ENCODE data around the gene SDCCAG8. TPM values are rescaled to one million over a fixed set of nuclear protein-coding genes. Genes with fewer than 3 reads are reported as not detected.

SDCCAG8 gene
- total and polyA plus RNA-seq, 2 of the 8 experiments (the other 6 are each of a cell fraction or from before 2014, with no cell fraction given): 15.6 to 21.0 TPM

DNA sequence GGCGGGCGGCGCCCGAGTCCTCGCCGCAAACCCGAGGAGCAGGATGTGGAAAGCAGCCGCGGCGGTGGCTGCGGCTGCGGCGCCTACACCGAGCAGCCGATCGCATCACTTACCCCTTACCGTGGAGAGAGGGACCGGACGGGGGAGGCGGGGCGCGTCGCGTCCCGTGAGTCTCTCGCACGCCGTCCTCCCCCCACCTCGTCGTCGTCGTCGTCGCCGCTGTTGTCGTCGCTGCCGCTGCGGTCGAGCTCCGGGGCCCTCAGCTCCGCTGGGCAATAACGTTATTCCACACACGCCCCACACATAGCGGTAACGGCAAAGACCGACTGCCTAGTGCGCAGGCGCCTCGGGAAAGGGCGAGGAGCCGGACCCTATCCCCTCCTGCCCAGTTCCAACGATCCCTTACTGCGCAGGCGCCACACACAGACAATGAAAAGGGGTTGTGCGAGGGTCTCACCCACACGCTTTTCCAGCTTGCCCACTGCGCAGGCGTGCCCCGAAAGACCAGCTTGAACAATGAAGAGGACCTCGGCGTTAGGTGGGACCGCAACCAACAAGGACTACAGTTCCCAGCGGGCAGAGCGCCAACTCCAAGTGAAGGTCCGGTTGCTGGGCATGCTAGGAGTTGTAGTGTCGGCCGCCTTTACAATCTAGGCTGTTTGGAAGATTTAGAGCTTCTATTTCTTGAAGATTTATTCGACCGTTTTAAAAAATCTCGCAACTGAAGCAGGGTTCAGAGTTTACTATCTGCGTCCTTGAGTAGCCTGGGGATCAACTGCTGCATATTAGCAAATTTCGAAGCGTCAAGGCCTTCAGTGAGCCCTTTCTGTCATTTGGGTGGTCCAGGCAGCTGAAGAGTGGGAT lies 682 bp upstream of the SDCCAG8 start, which contains the start of gene CEP170 (continued):
- TF ChIP-seq, protein P1, sequence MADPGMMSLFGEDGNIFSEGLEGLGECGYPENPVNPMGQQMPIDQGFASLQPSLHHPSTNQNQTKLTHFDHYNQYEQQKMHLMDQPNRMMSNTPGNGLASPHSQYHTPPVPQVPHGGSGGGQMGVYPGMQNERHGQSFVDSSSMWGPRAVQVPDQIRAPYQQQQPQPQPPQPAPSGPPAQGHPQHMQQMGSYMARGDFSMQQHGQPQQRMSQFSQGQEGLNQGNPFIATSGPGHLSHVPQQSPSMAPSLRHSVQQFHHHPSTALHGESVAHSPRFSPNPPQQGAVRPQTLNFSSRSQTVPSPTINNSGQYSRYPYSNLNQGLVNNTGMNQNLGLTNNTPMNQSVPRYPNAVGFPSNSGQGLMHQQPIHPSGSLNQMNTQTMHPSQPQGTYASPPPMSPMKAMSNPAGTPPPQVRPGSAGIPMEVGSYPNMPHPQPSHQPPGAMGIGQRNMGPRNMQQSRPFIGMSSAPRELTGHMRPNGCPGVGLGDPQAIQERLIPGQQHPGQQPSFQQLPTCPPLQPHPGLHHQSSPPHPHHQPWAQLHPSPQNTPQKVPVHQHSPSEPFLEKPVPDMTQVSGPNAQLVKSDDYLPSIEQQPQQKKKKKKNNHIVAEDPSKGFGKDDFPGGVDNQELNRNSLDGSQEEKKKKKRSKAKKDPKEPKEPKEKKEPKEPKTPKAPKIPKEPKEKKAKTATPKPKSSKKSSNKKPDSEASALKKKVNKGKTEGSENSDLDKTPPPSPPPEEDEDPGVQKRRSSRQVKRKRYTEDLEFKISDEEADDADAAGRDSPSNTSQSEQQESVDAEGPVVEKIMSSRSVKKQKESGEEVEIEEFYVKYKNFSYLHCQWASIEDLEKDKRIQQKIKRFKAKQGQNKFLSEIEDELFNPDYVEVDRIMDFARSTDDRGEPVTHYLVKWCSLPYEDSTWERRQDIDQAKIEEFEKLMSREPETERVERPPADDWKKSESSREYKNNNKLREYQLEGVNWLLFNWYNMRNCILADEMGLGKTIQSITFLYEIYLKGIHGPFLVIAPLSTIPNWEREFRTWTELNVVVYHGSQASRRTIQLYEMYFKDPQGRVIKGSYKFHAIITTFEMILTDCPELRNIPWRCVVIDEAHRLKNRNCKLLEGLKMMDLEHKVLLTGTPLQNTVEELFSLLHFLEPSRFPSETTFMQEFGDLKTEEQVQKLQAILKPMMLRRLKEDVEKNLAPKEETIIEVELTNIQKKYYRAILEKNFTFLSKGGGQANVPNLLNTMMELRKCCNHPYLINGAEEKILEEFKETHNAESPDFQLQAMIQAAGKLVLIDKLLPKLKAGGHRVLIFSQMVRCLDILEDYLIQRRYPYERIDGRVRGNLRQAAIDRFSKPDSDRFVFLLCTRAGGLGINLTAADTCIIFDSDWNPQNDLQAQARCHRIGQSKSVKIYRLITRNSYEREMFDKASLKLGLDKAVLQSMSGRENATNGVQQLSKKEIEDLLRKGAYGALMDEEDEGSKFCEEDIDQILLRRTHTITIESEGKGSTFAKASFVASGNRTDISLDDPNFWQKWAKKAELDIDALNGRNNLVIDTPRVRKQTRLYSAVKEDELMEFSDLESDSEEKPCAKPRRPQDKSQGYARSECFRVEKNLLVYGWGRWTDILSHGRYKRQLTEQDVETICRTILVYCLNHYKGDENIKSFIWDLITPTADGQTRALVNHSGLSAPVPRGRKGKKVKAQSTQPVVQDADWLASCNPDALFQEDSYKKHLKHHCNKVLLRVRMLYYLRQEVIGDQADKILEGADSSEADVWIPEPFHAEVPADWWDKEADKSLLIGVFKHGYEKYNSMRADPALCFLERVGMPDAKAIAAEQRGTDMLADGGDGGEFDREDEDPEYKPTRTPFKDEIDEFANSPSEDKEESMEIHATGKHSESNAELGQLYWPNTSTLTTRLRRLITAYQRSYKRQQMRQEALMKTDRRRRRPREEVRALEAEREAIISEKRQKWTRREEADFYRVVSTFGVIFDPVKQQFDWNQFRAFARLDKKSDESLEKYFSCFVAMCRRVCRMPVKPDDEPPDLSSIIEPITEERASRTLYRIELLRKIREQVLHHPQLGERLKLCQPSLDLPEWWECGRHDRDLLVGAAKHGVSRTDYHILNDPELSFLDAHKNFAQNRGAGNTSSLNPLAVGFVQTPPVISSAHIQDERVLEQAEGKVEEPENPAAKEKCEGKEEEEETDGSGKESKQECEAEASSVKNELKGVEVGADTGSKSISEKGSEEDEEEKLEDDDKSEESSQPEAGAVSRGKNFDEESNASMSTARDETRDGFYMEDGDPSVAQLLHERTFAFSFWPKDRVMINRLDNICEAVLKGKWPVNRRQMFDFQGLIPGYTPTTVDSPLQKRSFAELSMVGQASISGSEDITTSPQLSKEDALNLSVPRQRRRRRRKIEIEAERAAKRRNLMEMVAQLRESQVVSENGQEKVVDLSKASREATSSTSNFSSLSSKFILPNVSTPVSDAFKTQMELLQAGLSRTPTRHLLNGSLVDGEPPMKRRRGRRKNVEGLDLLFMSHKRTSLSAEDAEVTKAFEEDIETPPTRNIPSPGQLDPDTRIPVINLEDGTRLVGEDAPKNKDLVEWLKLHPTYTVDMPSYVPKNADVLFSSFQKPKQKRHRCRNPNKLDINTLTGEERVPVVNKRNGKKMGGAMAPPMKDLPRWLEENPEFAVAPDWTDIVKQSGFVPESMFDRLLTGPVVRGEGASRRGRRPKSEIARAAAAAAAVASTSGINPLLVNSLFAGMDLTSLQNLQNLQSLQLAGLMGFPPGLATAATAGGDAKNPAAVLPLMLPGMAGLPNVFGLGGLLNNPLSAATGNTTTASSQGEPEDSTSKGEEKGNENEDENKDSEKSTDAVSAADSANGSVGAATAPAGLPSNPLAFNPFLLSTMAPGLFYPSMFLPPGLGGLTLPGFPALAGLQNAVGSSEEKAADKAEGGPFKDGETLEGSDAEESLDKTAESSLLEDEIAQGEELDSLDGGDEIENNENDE (IDR thresholded peaks at IDR 0.05; ENCODE audit: insufficient replicate concordance, low read length): no peak
- TF ChIP-seq MAX (IDR thresholded peaks at IDR 0.05): peak; percentile 60; the same call in 1 of the 2 replicates
- TF ChIP-seq JUN (IDR thresholded peaks at IDR 0.05; ENCODE audit: low read depth, low read length): no peak
- no peak; the same call in 1 of the 2 replicates for TF ChIP-seq YY1 (IDR thresholded peaks at IDR 0.05; ENCODE audit: low read depth, low read length)
- TF ChIP-seq NRF1 (IDR thresholded peaks at IDR 0.05; ENCODE audit: low read depth, low read length): peak; percentile 93
- peak; percentile 54; the same call in 1 of the 2 replicates for TF ChIP-seq TCF12 (IDR thresholded peaks at IDR 0.05; ENCODE audit: low read depth, low read length)
- TF ChIP-seq HDAC2 (IDR thresholded peaks at IDR 0.05; ENCODE audit: borderline replicate concordance in 1 of 2, low read depth in 2 of 2, low read length in 2 of 2): peak; percentile 71 to 81; a peak in 2 of 4 replicates
- TF ChIP-seq SP2 (IDR thresholded peaks at IDR 0.05; ENCODE audit: low read length): no peak
- no peak for TF ChIP-seq GTF2F1 (IDR thresholded peaks at IDR 0.05; ENCODE audit: borderline replicate concordance, low read depth, low read length)

All from H1 (cell line).